SK-N-SH treated with all-trans-retinoic acid at 6 μM for 48 hours (cell line): ENCODE results near the gene STPG1.

ENCODE experiments used
- ATAC-seq: fragments of 200-7000 bp; cut with Tn5 transposase; 3 replicates; pipeline ENCODE4 v1.9.1; 2020; ENCODE audit warnings: mild to moderate bottlenecking, moderate library complexity
- ARNTL ChIP-seq: fragments of 450-650 bp; formaldehyde crosslinking; IDR thresholded peaks from 2 replicates; pipeline ENCODE4 v1.5.0; 2020; ENCODE audit warnings: low read depth, mild to moderate bottlenecking, moderate library complexity, borderline replicate concordance
- BACH2 ChIP-seq: fragments of 250-450 bp; sonication (Bioruptor Pico); IDR thresholded peaks from 2 replicates; pipeline ENCODE4 v1.9.0; 2021; ENCODE audit warnings: mild to moderate bottlenecking, borderline replicate concordance
- CREB5 ChIP-seq: fragments of 250-450 bp; sonication (Bioruptor Pico); IDR thresholded peaks from 2 replicates; pipeline ENCODE4 v1.5.1; 2020; ENCODE audit warnings: low read depth, mild to moderate bottlenecking, moderate library complexity
- CSDC2 ChIP-seq: fragments of 250-450 bp; sonication (Bioruptor Pico); IDR thresholded peaks from 2 replicates; pipeline ENCODE4 v1.5.0; 2020; ENCODE audit warnings: mild to moderate bottlenecking, moderate library complexity
- CSRNP3 ChIP-seq: fragments of 250-450 bp; sonication (Bioruptor Pico); IDR thresholded peaks from 2 replicates; pipeline ENCODE4 v1.5.1; 2021; ENCODE audit warnings: mild to moderate bottlenecking, moderate library complexity
- ESRRG ChIP-seq: fragments of 250-450 bp; sonication (Bioruptor Pico); IDR thresholded peaks from 2 replicates; pipeline ENCODE4 v1.6.1; 2021; ENCODE audit warnings: mild to moderate bottlenecking
- GLIS3 ChIP-seq: fragments of 250-450 bp; sonication (Bioruptor Pico); IDR thresholded peaks from 2 replicates; pipeline ENCODE4 v1.5.0; 2020; ENCODE audit warnings: mild to moderate bottlenecking, moderate library complexity
- OSR1 ChIP-seq: fragments of 250-450 bp; sonication (Bioruptor Pico); IDR thresholded peaks from 2 replicates; pipeline ENCODE4 v1.8.0; 2022; ENCODE audit warnings: moderate library complexity, mild to moderate bottlenecking, inconsistent platforms
- PATZ1 ChIP-seq: fragments of 250-450 bp; sonication (Bioruptor Pico); IDR thresholded peaks from 2 replicates; pipeline ENCODE4 v1.8.0; 2020; ENCODE audit warnings: mild to moderate bottlenecking, moderate library complexity, borderline replicate concordance
- POU6F1 ChIP-seq: fragments of 250-450 bp; sonication (Bioruptor Pico); IDR thresholded peaks from 2 replicates; pipeline ENCODE4 v1.8.0; 2021; ENCODE audit warnings: low read depth, mild to moderate bottlenecking, moderate library complexity, borderline replicate concordance
- PPARA ChIP-seq: fragments of 250-450 bp; sonication (Bioruptor Pico); IDR thresholded peaks from 2 replicates; pipeline ENCODE4 v1.5.0; 2020; ENCODE audit warnings: mild to moderate bottlenecking, borderline replicate concordance
- RARB ChIP-seq: fragments of 250-450 bp; sonication (Bioruptor Pico); IDR thresholded peaks from 2 replicates; pipeline ENCODE4 v1.8.0; 2021; ENCODE audit warnings: mild to moderate bottlenecking, moderate library complexity
- SNAI2 ChIP-seq: fragments of 250-450 bp; sonication (Bioruptor Pico); IDR thresholded peaks from 2 replicates; pipeline ENCODE4 v1.5.0; 2020; ENCODE audit warnings: mild to moderate bottlenecking, moderate library complexity
- TCF4 ChIP-seq: fragments of 250-450 bp; sonication (Bioruptor Pico); IDR thresholded peaks from 2 replicates; pipeline ENCODE4 v1.8.0; 2021; ENCODE audit warnings: mild to moderate bottlenecking, moderate library complexity, borderline replicate concordance
- TOX ChIP-seq: fragments of 250-450 bp; sonication (Bioruptor Pico); IDR thresholded peaks from 2 replicates; pipeline ENCODE4 v1.8.0; 2021; ENCODE audit warnings: mild to moderate bottlenecking, moderate library complexity, borderline replicate concordance
- TSHZ2 ChIP-seq: fragments of 250-450 bp; sonication (Bioruptor Pico); IDR thresholded peaks from 2 replicates; pipeline ENCODE4 v1.5.0; 2020; ENCODE audit warnings: mild to moderate bottlenecking, moderate library complexity
- ZFP3 ChIP-seq: fragments of 250-450 bp; sonication (Bioruptor Pico); IDR thresholded peaks from 2 replicates; pipeline ENCODE4 v1.5.0; 2020; ENCODE audit warnings: mild to moderate bottlenecking, moderate library complexity
- ZFP30 ChIP-seq: fragments of 450-650 bp; formaldehyde crosslinking; IDR thresholded peaks from 2 replicates; pipeline ENCODE4 v1.5.0; 2022; ENCODE audit warnings: mild to moderate bottlenecking, moderate library complexity
- ZNF565 ChIP-seq: fragments of 450-650 bp; formaldehyde crosslinking; conservative IDR thresholded peaks from 2 replicates; pipeline ENCODE4 v1.5.0; 2020; ENCODE audit warnings: low read depth, mild to moderate bottlenecking, moderate library complexity

Gene STPG1

GRCh38 chr1:24389231-24389678 lies 24.3 kb downstream of the STPG1 start (continued):
- no peak for TF ChIP-seq BACH2
- no peak for TF ChIP-seq CREB5 (CRISPR knock-in tag)
- TF ChIP-seq TCF4, result no peak
- TF ChIP-seq CSDC2 (CRISPR knock-in tag), result no peak
- TF ChIP-seq TOX, result no peak
- no peak for TF ChIP-seq ZNF565 (CRISPR knock-in tag)
- TF ChIP-seq SNAI2 (CRISPR knock-in tag), result no peak
- no peak for TF ChIP-seq CSRNP3 (CRISPR knock-in tag)
- TF ChIP-seq PPARA, result no peak
- no peak for TF ChIP-seq ZFP3
- TF ChIP-seq RARB (CRISPR knock-in tag), result no peak
- TF ChIP-seq ESRRG (CRISPR knock-in tag), result no peak
- TF ChIP-seq, all 23 proteins: peak for 0

- no peak for ATAC-seq
- TF ChIP-seq GLIS3 (no peak), ARNTL (no peak), PPARA (no peak), PATZ1 (CRISPR knock-in tag) (no peak), TCF4 (no peak), TOX (no peak), OSR1 (CRISPR knock-in tag) (no peak), CSRNP3 (CRISPR knock-in tag) (no peak), ESRRG (CRISPR knock-in tag) (no peak), TSHZ2 (no peak)
These were observed 25.2 kb downstream of the STPG1 start for GRCh38 chr1:24388331-24388885.

GRCh38 chr1:24387636-24388175 lies 25.9 kb downstream of the STPG1 start:
- no peak for ATAC-seq
- TF ChIP-seq CSDC2 (CRISPR knock-in tag) (no peak), ZNF565 (CRISPR knock-in tag) (no peak), GLIS3 (no peak), CREB5 (CRISPR knock-in tag) (no peak), ESRRG (CRISPR knock-in tag) (no peak), POU6F1 (no peak), BACH2 (no peak), CSRNP3 (CRISPR knock-in tag) (no peak), ZFP3 (no peak), PPARA (no peak), ZFP30 (CRISPR knock-in tag) (no peak), TCF4 (no peak)
- TF ChIP-seq, all 23 proteins: peak for 0
